Gastrocnemius medialis (tissue), 4 donors: ENCODE data around the gene RACGAP1. TPM values are rescaled to one million over a fixed set of nuclear protein-coding genes. Genes with fewer than 3 reads are reported as not detected.
A peak's percentile ranks its signal among the peaks of the same experiment; 100 is the strongest.

ENCODE experiments used
- ATAC-seq, 2 donors: fragments of 150-250 bp; one replicate each; pipeline ENCODE4 v1.9.1; 2016
- DNase-seq, 2 donors: peaks; one replicate each; pipeline ENCODE4 v3.0.0-alpha.2; 2019
- H3K27ac ChIP-seq, 4 donors: fragments of 200-600 bp; sonication (generic); 1 replicate in 1 of 4; 2 replicates in 3 of 4; pipeline ENCODE4 v1.5.1; 2016 to 2018; ENCODE audit warnings: mild to moderate bottlenecking in 2 of 4, moderate library complexity in 1 of 4
- H3K27me3 ChIP-seq, 3 donors: fragments of 200-600 bp; sonication (generic) in 2 of 3; 1 replicate in 1 of 3; 2 replicates in 2 of 3; pipeline versions ENCODE4 v1.5.1 to v1.6.0; 2016 to 2019; ENCODE audit warnings: mild to moderate bottlenecking in 1 of 3, moderate library complexity in 1 of 3
- H3K36me3 ChIP-seq, 2 donors: fragments of 200-600 bp; sonication (generic) in 1 of 2; one replicate each; pipeline ENCODE4 v1.5.1; 2017 to 2018
- H3K4me1 ChIP-seq, 2 donors: fragments of 200-600 bp; sonication (generic) in 1 of 2; one replicate each; pipeline ENCODE4 v1.5.1; 2016 to 2017; ENCODE audit warnings: mild to moderate bottlenecking in 2 of 2
- H3K4me3 ChIP-seq, 4 donors: fragments of 200-600 bp; sonication (generic) in 3 of 4; 1 replicate in 1 of 4; 2 replicates in 3 of 4; pipeline ENCODE4 v1.5.1; 2016 to 2019; ENCODE audit warnings: mild to moderate bottlenecking in 2 of 4
- H3K9me3 ChIP-seq, 3 donors: fragments of 200-600 bp; sonication (generic) in 2 of 3; 1 replicate in 1 of 3; 2 replicates in 2 of 3; pipeline ENCODE4 v1.5.1; 2016 to 2019
- CTCF ChIP-seq, 5 experiments: fragments of 450-650 bp in 3 of 5; fragments of 200-600 bp in 2 of 5; sonication (generic) in 2 of 5; IDR thresholded peaks in 4 of 5; conservative IDR thresholded peaks in 1 of 5; 1 replicate in 4 of 5; 2 replicates in 1 of 5; pipeline ENCODE4 v1.5.1; 2016 to 2019; ENCODE audit warnings: antibody characterized with exemption in 5 of 5, mild to moderate bottlenecking in 3 of 5, moderate library complexity in 3 of 5
- POLR2A ChIP-seq, 2 donors: fragments of 450-650 bp; IDR thresholded peaks; one replicate each; pipeline ENCODE4 v1.6.1; 2017; ENCODE audit warnings: antibody characterized with exemption in 2 of 2, mild to moderate bottlenecking in 2 of 2, moderate library complexity in 2 of 2
- in situ Hi-C, 4 donors: fragments of 200-750 bp; cut with MboI; loops; one replicate each; pipeline versions ENCODE4 v1.15.0 to v1.8.0; 2017; ENCODE audit warnings: low sequenced_read_pairs in 4 of 4
- intact Hi-C: fragments of 100-400 bp; cut with DNase I; formaldehyde crosslinking; loops from one replicate; pipeline ENCODE4 v1.15.1; 2023; ENCODE audit warnings: low total_unique reads
- total RNA-seq, 4 donors: library from RNA; depleted of rRNA; stranded (reverse); fragments of >200 nt; gene quantifications; one replicate each; pipeline versions ENCODE4 v1.1.0 to v1.2.3, GENCODE V29; 2016

The RACGAP1 gene
- total RNA-seq, 4 donors from 2014 or later: 5.6 to 13.3 (median 6.5) TPM

GRCh38 chr12:50016501-50017475 lies 8.5 kb downstream of the RACGAP1 start:
- Histone ChIP-seq H3K36me3 (no peaks in the 10 kb centered on the region), H3K27ac (peak overlapping the region in 1 of 4 donors; percentile 18), H3K4me3 (no peak overlapping the region), H3K27me3 (no peaks in the 10 kb centered on the region), H3K4me1 (peaks cover 0 to 3% of the 10 kb centered on the region in 2 donors), H3K9me3 (no peaks in the 10 kb centered on the region)
- intact Hi-C loops: no loop called here
- TF ChIP-seq CTCF (IDR thresholded peaks at IDR 0.05 in 4 of 5, conservative IDR thresholded peaks at IDR 0.05 in 1 of 5) (no peak), POLR2A (IDR thresholded peaks at IDR 0.05) (no peak)
- in situ Hi-C loops: no loop called here
- peak; percentile 62 to 70 for ATAC-seq
- DNase-seq: peak; percentile 24 to 44

GRCh38 chr12:50014342-50014741 lies 11.0 kb downstream of the RACGAP1 start:
- H3K27ac ChIP-seq: no peak overlapping the region
- DNase-seq (no peak), ATAC-seq (no peak)
- TF ChIP-seq CTCF (IDR thresholded peaks at IDR 0.05 in 4 of 5, conservative IDR thresholded peaks at IDR 0.05 in 1 of 5) (no peak), POLR2A (IDR thresholded peaks at IDR 0.05) (no peak)
- no peaks in the 10 kb centered on the region for H3K27me3 ChIP-seq
- intact Hi-C loops: no loop called here
- in situ Hi-C loops: no loop called here
- H3K4me1 ChIP-seq: peaks cover 0 to 3% of the 10 kb centered on the region in 2 donors
- H3K9me3 ChIP-seq: no peaks in the 10 kb centered on the region
- H3K4me3 ChIP-seq: no peak overlapping the region
- no peaks in the 10 kb centered on the region for H3K36me3 ChIP-seq

- H3K27ac ChIP-seq: no peak overlapping the region
- peaks cover 0 to 3% of the 10 kb centered on the region in 2 donors for H3K4me1 ChIP-seq
- in situ Hi-C loops (no loop called here), intact Hi-C loops (no loop called here)
- DNase-seq: no peak
- no peaks in the 10 kb centered on the region for H3K9me3 ChIP-seq
- TF ChIP-seq CTCF (IDR thresholded peaks at IDR 0.05 in 4 of 5, conservative IDR thresholded peaks at IDR 0.05 in 1 of 5) (no peak), POLR2A (IDR thresholded peaks at IDR 0.05) (no peak)
- no peaks in the 10 kb centered on the region for H3K27me3 ChIP-seq
- no peaks in the 10 kb centered on the region for H3K36me3 ChIP-seq
- no peak overlapping the region for H3K4me3 ChIP-seq
- no peak for ATAC-seq
Measured at GRCh38 chr12:50013361-50014147, 11.7 kb downstream of the RACGAP1 start.

GRCh38 chr12:50006754-50007442 lies 18.4 kb downstream of the RACGAP1 start:
- H3K36me3 ChIP-seq: no peaks in the 10 kb centered on the region
- intact Hi-C loops: no loop called here
- in situ Hi-C loops: no loop called here
- DNase-seq (no peak), ATAC-seq (no peak)
- no peaks in the 10 kb centered on the region for H3K9me3 ChIP-seq
- TF ChIP-seq POLR2A (IDR thresholded peaks at IDR 0.05) (no peak), CTCF (IDR thresholded peaks at IDR 0.05 in 4 of 5, conservative IDR thresholded peaks at IDR 0.05 in 1 of 5) (no peak)
- H3K4me1 ChIP-seq: no peaks in the 10 kb centered on the region
- no peak overlapping the region for H3K4me3 ChIP-seq
- no peaks in the 10 kb centered on the region for H3K27me3 ChIP-seq
- no peak overlapping the region for H3K27ac ChIP-seq
